HG03159 (cell line): ENCODE measurements around the gene SLC30A4.

Source experiments
- ATAC-seq: cut with Tn5 transposase; IDR thresholded peaks from one replicate; pipeline ENCODE4 v1.9.1; 2021; ENCODE audit warnings: mild to moderate bottlenecking, moderate library complexity; ENCODE audit not compliant: unreplicated experiment

The SLC30A4 gene

GRCh38 chr15:45454814-45455213, 67.7 kb downstream of the SLC30A4 start:
- ATAC-seq, result peak; percentile 45

- ATAC-seq, result no peak
These were observed 71.3 kb downstream of the SLC30A4 start for GRCh38 chr15:45451265-45451664.

GRCh38 chr15:45449916-45450867, 72.4 kb downstream of the SLC30A4 start:
- ATAC-seq, result no peak

GRCh38 chr15:45449395-45449794, 73.2 kb downstream of the SLC30A4 start:
- no peak for ATAC-seq

GRCh38 chr15:45448066-45448915, 74.3 kb downstream of the SLC30A4 start:
- no peak for ATAC-seq

- no peak for ATAC-seq
These were observed 78.9 kb downstream of the SLC30A4 start for GRCh38 chr15:45443645-45444044.

GRCh38 chr15:45442507-45443135, 79.9 kb downstream of the SLC30A4 start:
- no peak for ATAC-seq

GRCh38 chr15:45441686-45442085, 80.9 kb downstream of the SLC30A4 start:
- ATAC-seq, result no peak

- no peak for ATAC-seq
These were observed 81.5 kb downstream of the SLC30A4 start for GRCh38 chr15:45441036-45441435.

- no peak for ATAC-seq
These were observed 82.9 kb downstream of the SLC30A4 start for GRCh38 chr15:45439521-45440260.

- no peak for ATAC-seq
These were observed 87.2 kb downstream of the SLC30A4 start for GRCh38 chr15:45435124-45435903.

- no peak for ATAC-seq
These were observed 88.4 kb downstream of the SLC30A4 start for GRCh38 chr15:45434078-45434567.

- no peak for ATAC-seq
These were observed 91.0 kb downstream of the SLC30A4 start for GRCh38 chr15:45431511-45431910.

- peak; percentile 65 for ATAC-seq
These were observed 92.4 kb downstream of the SLC30A4 start for GRCh38 chr15:45429941-45430792.
